ENCODE results near the gene TADA3.

DNA sequence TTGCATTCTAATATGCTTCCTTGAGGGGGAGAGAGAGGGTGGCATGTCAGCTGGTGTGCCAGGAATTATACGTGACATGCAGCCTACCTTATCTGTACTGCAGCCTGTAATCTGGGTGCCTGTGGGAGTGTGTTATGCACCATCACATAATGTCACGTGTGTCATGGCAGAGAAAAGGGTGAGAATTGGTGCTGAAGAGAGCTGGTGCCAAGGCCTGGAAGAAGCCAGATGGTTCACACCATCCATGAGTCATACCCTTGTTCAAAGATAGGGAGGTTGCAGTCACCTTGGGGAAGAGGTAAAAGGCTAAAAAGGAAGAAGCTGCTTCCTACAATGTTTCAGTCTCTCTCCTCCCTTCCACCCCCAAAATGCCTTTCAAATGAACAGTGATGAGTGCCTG is 55.4 kb downstream of the TADA3 start:
- TF ChIP-seq, protein P1, sequence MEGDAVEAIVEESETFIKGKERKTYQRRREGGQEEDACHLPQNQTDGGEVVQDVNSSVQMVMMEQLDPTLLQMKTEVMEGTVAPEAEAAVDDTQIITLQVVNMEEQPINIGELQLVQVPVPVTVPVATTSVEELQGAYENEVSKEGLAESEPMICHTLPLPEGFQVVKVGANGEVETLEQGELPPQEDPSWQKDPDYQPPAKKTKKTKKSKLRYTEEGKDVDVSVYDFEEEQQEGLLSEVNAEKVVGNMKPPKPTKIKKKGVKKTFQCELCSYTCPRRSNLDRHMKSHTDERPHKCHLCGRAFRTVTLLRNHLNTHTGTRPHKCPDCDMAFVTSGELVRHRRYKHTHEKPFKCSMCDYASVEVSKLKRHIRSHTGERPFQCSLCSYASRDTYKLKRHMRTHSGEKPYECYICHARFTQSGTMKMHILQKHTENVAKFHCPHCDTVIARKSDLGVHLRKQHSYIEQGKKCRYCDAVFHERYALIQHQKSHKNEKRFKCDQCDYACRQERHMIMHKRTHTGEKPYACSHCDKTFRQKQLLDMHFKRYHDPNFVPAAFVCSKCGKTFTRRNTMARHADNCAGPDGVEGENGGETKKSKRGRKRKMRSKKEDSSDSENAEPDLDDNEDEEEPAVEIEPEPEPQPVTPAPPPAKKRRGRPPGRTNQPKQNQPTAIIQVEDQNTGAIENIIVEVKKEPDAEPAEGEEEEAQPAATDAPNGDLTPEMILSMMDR (IDR thresholded peaks at IDR 0.05; ENCODE audit: low read depth, low read length, poor library complexity, severe bottlenecking) = no peak
- TF ChIP-seq EZH2phosphoT487 (IDR thresholded peaks at IDR 0.05; ENCODE audit: borderline replicate concordance, low read length) = no peak

Data from DOHH2 (cell line).